Nucleus accumbens (tissue), 56 donors: ENCODE measurements around the gene BLACAT1.
A peak's percentile ranks its signal among the peaks of the same experiment; 100 is the strongest.
"Not testable (repeated sequence)": the region's sequence is repeated elsewhere in the genome, so short reads cannot be mapped to it uniquely, and the experiment has no call there.

Source experiments
- DNase-seq, 56 donors: peaks; one replicate each; lab custom pipeline; 2025; lab: John Stamatoyannopoulos, UW

The BLACAT1 gene

GRCh38 chr1:205442051-205442725 is 13.7 kb downstream of the BLACAT1 start:
- no peak for DNase-seq

GRCh38 chr1:205441716-205442050 is 14.2 kb downstream of the BLACAT1 start:
- no peak for DNase-seq

- no peak for DNase-seq
These were observed 14.6 kb downstream of the BLACAT1 start for GRCh38 chr1:205441318-205441633.

GRCh38 chr1:205440476-205441317 is 15.1 kb downstream of the BLACAT1 start:
- DNase-seq, result peak in 5 of 56 donors; percentile 18 to 48 (median 23)

GRCh38 chr1:205440121-205440475 is 15.7 kb downstream of the BLACAT1 start:
- DNase-seq, result no peak

- peak in 48 of 56 donors; percentile 11 to 85 (median 48) for DNase-seq
These were observed 17.4 kb downstream of the BLACAT1 start for GRCh38 chr1:205438213-205439158.

- DNase-seq, result no peak
These were observed 18.3 kb downstream of the BLACAT1 start for GRCh38 chr1:205437570-205437969.

- DNase-seq, result no peak
These were observed 19.0 kb downstream of the BLACAT1 start for GRCh38 chr1:205436776-205437410.

GRCh38 chr1:205435578-205436573 is 20.0 kb downstream of the BLACAT1 start:
- DNase-seq, result peak in 26 of 56 donors; percentile 13 to 77 (median 34)

DNA sequence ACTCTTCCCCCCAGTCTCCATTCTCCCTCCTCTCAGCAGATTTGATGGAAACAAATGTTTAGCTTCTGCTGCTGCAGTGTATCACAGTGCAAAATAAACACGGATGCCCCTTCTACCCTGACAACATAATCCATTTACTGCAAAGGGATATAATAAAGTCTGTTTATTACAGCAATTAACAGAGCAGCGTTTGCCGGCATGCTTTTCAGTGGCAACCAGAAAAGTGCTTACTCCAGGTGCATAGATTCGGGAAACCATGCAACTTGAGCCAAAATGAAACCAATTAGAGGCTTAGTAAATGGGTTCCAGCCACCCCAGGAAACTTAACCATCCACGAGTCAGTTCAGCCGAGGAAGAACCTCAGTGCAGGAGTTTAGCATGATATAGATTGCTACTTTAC is 21.1 kb downstream of the BLACAT1 start:
- no peak for DNase-seq

DNA sequence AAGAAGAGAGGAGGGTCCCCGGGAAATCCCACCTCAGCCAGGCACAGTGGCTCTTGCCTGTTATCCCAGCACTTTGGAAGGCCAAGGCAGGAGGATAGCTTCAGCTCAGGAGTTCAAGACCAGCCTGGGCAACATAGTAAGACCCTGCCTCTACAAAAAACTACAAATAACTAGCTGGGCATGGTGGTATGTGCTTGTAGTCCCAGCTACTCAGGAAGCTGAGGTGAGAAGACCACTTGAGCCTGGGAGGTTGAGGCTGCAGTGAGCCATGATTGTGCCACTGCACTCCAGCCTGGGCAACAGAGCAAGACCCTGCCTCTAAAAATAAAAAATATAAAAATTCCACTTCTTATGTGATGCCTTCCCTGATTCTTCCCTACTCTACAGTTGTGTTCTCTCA is 23.2 kb downstream of the BLACAT1 start:
- not testable (repeated sequence) for DNase-seq

- DNase-seq, result no peak
These were observed 23.7 kb downstream of the BLACAT1 start for GRCh38 chr1:205432116-205432515.

GRCh38 chr1:205430696-205431305 is 25.0 kb downstream of the BLACAT1 start:
- peak in 46 of 56 donors; percentile 10 to 89 (median 44) for DNase-seq

GRCh38 chr1:205429762-205430695 is 25.8 kb downstream of the BLACAT1 start:
- DNase-seq, result no peak

- no peak for DNase-seq
These were observed 30.8 kb downstream of the BLACAT1 start for GRCh38 chr1:205424901-205425600.

DNA sequence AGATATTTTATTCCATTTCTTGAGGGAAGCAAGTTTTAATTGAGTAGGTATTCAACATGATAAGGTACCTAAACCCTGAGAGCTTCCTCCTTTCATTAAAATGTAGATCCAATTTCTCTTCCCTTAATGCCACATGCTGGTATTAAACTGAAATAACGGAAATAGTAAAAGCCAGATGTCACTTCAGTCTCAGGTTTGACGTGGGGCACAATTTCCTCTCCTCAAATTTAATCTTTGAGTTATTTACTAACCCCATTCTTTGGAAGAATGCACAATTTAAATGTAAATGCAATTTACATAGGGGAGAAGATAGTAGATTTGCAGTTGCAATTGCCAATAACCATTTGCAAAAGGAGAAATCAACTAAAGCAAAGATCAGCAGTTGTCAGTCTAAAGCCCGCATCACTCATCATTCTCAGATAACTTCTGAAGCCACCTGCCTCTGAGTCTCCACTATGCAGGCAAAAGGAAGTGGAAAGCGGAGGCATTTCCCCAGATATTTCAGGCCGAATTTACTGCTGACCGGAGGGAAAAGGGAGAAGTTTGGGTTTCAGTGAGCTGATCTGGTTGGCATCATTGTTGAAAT is 31.9 kb downstream of the BLACAT1 start:
- no peak for DNase-seq
